Measurements from ENCODE around the gene CFHR5.
"Not testable (repeated sequence)": the region's sequence is repeated elsewhere in the genome, so short reads cannot be mapped to it uniquely, and the experiment has no call there.

Gene CFHR5

GRCh38 chr1:197024460-197024859 lies 47.1 kb downstream of the CFHR5 start:
- no peak for FAIRE-seq

- no peak for FAIRE-seq
Measured at GRCh38 chr1:197027359-197027758, 50.0 kb downstream of the CFHR5 start.

- FAIRE-seq, result no peak
Measured at GRCh38 chr1:197029749-197030148, 52.4 kb downstream of the CFHR5 start.

- not testable (repeated sequence) for FAIRE-seq
Measured at GRCh38 chr1:197034631-197035339, 57.4 kb downstream of the CFHR5 start.

GRCh38 chr1:197036861-197037260 lies 59.5 kb downstream of the CFHR5 start:
- no peak for FAIRE-seq

- FAIRE-seq, result no peak
Measured at GRCh38 chr1:197041486-197042353, 64.4 kb downstream of the CFHR5 start.

- FAIRE-seq, result no peak
Measured at GRCh38 chr1:197042676-197043341, 65.5 kb downstream of the CFHR5 start.

- no peak for FAIRE-seq
Measured at GRCh38 chr1:197049100-197049499, 71.7 kb downstream of the CFHR5 start.

Data from islet of Langerhans (tissue), 1 donor.